SK-N-SH treated with all-trans-retinoic acid at 6 μM for 48 hours (cell line): ENCODE measurements around the gene PPP2R2C.

Experiments
- CSDC2 ChIP-seq: fragments of 250-450 bp; sonication (Bioruptor Pico); IDR thresholded peaks from 2 replicates; pipeline ENCODE4 v1.5.0; 2020; ENCODE audit warnings: mild to moderate bottlenecking, moderate library complexity
- ESRRG ChIP-seq: fragments of 250-450 bp; sonication (Bioruptor Pico); IDR thresholded peaks from 2 replicates; pipeline ENCODE4 v1.6.1; 2021; ENCODE audit warnings: mild to moderate bottlenecking
- GLIS3 ChIP-seq: fragments of 250-450 bp; sonication (Bioruptor Pico); IDR thresholded peaks from 2 replicates; pipeline ENCODE4 v1.5.0; 2020; ENCODE audit warnings: mild to moderate bottlenecking, moderate library complexity
- PATZ1 ChIP-seq: fragments of 250-450 bp; sonication (Bioruptor Pico); IDR thresholded peaks from 2 replicates; pipeline ENCODE4 v1.8.0; 2020; ENCODE audit warnings: mild to moderate bottlenecking, moderate library complexity, borderline replicate concordance
- POU6F1 ChIP-seq: fragments of 250-450 bp; sonication (Bioruptor Pico); IDR thresholded peaks from 2 replicates; pipeline ENCODE4 v1.8.0; 2021; ENCODE audit warnings: low read depth, mild to moderate bottlenecking, moderate library complexity, borderline replicate concordance
- TOX ChIP-seq: fragments of 250-450 bp; sonication (Bioruptor Pico); IDR thresholded peaks from 2 replicates; pipeline ENCODE4 v1.8.0; 2021; ENCODE audit warnings: mild to moderate bottlenecking, moderate library complexity, borderline replicate concordance
- ZFP3 ChIP-seq: fragments of 250-450 bp; sonication (Bioruptor Pico); IDR thresholded peaks from 2 replicates; pipeline ENCODE4 v1.5.0; 2020; ENCODE audit warnings: mild to moderate bottlenecking, moderate library complexity
- ZNF565 ChIP-seq: fragments of 450-650 bp; formaldehyde crosslinking; conservative IDR thresholded peaks from 2 replicates; pipeline ENCODE4 v1.5.0; 2020; ENCODE audit warnings: low read depth, mild to moderate bottlenecking, moderate library complexity
- ZNF70 ChIP-seq: fragments of 450-650 bp; formaldehyde crosslinking; IDR thresholded peaks from 2 replicates; pipeline ENCODE4 v1.5.0; 2020; ENCODE audit warnings: mild to moderate bottlenecking, moderate library complexity

DNA sequence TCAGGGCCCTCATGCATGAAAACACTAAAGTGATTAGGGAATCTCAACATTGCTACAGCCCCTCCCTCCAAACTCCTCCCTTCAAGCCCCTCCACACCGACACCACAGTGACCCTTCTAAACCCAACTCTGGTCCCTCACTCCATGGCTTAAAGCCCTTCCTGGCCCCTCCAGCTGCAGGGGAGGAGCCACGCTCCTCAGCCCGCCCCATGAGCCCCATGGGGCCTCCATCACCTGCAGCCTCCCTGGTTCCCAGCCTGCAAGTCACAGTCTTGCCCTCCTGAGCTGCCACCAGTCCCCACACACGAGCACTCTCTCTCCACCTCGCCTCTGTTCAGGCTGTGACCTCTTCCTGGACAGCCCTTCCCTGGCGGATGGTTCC lies 31.2 kb downstream of the PPP2R2C start:
- no peak for TF ChIP-seq GLIS3 (CRISPR knock-in tag)
- TF ChIP-seq PATZ1 (CRISPR knock-in tag): no peak
- no peak for TF ChIP-seq ZNF565 (CRISPR knock-in tag)
- TF ChIP-seq CSDC2 (CRISPR knock-in tag): no peak
- no peak for TF ChIP-seq ZFP3 (CRISPR knock-in tag)
- no peak for TF ChIP-seq ESRRG
- TF ChIP-seq POU6F1: no peak
- no peak for TF ChIP-seq TOX (CRISPR knock-in tag)
- no peak for TF ChIP-seq ZNF70 (CRISPR knock-in tag)
